SW480 (cell line): ENCODE measurements around the gene TXNL4A.
"Not testable (repeated sequence)": the region's sequence is repeated elsewhere in the genome, so short reads cannot be mapped to it uniquely, and the experiment has no call there.

Experiments
- DNase-seq: peaks from one replicate; pipeline ENCODE4 v3.0.0-alpha.2; 2016; ENCODE audit warnings: low spot score

TXNL4A gene, protein sequence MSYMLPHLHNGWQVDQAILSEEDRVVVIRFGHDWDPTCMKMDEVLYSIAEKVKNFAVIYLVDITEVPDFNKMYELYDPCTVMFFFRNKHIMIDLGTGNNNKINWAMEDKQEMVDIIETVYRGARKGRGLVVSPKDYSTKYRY

DNA sequence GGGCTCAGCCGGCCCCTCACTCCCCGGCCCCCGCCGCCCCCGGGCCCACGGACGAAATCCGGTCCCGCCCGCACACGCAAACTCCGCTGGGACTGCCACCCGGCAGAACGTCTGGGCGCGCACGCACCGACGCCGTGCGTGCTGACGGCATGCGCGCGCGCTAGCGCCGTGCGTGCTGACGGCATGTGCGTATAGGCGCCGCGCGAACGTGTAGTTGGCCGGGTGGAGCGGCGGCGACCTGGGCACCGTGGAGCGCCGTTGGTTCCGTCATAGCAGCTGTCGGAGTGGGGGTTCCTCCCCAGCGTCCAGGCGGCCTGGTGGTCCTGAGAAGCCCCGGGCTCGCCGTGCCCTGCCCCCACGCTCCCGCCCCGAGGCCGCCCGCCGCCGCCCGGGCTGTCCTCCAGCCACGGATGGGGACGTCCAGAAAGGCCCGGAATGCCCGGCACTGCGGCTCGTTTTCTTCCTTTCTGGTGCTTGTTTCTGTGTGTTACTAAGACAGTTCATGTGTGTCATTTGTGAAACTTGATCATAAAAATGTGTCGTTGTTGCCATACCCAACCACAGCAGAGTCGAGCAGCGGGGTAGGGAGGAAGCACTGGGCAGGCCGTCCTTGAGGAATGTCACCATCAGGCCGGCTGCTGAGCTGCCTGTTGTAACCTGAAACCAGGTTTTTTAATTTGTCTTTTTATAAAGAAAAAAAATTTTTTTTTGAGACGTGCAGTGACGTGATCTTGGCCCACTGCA, at the start of gene TXNL4A:
Gene TXNL4A (minus strand): TSS at position 113 of the 744 bp plus-strand sequence. CDS start 171 bp downstream, outside the sequence.
- DNase-seq, result peak; percentile 64

DNA sequence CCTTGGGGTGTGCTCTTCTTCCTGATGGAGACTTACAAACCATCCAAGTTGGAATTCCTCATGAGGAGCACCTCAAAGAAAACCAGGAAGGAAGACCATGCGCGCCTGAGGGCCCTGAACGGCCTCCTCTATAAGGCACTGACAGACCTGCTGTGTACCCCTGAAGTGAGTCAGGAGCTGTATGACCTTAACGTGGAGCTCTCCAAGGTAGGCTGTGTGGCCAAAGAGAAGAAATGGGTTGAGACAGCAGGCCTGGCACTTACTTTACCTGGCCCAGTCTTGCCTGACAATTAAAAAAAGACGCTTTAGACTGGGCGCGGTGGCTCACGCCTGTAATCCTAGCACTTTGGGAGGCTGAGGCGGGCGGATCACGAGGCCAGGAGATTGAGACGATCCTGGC, 48.9 kb upstream of the TXNL4A start:
- DNase-seq, result no peak

DNA sequence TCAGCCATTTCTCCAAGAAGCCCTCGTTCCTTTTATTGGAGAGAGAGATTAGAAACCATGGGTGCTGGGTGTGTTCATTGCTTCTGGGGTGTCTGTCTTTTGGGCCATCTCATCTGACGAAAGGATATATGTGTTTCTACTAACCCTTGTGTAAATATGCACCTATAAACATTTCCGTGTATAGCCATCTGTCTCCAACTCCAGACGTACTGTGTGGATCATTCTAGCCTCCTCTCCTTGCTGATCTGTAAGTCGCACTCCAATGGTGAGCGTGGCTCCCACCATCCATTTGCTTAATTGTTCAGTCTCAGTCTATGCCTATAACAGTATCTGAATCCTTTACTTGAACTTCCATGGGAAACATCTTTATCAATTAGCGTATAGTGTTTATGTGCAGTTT, 47.6 kb upstream of the TXNL4A start:
- DNase-seq, result no peak

DNA sequence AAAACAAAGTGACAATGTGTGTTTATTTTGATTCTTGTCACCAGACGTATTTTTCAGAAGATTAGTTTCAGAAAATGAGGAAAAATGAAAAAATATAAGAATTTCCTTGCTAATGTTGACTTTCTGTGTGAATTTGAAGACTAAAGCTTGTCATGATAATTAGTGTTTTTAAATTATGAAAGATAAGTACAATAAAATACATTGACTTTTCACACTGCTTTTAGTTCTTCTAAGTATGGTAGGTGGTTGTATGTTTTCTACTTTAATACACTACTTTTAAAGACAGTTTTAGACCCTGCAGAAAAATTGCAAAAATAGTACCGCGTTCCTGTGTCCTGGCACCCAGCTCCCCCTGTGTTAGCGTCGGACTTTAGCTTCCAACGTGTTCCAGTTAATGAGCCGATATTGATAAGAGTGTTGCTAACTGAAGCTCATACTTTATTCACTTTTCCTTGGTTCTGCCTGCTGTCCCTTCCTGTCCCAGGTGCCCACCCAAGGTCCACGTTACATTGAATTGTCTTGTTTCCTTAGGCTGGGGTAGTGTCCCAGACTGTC, 46.6 kb upstream of the TXNL4A start:
- no peak for DNase-seq

DNA sequence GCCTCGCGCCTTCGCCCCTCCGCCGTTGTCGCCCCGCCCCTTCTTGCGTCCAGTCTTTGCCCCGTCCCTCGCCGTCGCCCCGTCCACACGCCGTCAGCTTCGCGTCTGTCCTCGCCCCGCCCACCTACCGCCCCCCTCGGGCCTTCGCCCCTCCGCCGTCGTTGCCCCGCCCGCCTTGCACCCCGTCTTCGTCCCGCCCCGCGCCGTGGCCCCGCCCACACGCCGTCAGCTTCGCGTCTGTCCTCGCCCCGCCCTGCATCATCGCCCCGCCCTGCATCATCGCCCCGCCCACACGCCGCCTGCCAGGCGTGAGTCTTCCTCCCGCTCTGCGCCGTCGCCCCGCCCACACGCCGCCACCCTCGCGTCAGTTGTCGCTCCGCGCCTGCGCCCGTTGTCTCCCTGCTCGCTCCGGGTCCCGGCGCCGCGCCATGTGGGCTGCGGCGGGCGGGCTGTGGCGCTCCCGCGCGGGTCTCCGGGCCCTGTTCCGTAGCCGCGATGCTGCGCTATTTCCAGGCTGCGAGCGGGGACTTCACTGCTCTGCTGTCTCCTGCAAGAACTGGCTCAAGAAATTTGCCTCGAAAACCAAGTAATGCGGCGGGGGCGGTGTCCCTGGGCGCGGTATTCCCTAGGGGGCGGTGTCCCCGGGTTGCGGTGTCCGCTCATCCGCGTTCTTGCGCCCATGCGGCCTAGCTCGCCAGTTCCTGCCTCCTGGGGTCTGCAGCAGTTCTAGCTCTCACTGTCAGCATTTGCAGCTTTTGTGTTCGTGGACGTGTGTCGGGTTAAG, 45.9 kb upstream of the TXNL4A start, which contains the start of gene RBFA:
Gene RBFA (plus strand): TSS at position 367 of the 784 bp plus-strand sequence. CDS start 62 bp downstream, at position 429.
- DNase-seq, result peak; percentile 86

DNA sequence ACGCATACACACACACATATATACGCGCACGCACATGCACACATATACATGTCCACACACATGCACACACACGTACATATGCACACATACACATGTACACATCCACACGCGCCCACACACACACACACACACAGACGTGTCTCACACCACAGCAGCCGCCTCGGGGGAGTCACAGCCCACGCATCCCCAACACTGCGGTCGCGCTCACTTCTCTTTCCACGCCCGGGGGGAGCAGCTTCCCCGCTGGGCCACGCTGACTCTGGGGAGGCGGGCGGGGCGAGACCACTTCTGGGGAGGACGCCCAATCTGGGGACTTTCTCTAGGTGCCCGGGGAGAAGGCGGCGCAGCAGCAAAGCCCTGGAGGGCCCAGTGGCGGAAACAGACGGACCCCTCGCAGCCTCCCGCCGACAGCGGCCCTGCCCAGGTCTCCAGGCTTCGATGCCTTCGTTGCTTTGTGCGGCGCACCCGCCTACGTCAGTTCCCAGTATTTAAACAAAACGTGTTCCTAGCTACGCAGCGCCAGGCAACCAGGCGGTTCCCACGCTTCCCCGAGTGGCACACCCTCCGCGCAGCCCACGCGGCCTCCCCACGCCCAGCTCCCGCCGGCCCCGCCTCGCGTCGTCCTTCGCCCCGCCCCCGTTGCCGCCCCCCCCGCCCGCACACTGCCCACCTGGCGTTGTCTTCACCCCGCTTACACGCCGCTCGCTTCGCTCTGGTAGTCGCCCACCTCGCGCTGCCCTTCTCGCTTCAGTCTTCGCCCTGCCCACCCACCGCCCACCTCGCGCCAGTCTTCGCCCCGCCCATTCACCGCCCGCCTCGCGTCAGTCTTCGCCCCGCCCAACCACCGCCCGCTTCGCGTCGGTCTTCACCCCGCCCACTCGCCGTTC, 45.1 kb upstream of the TXNL4A start:
- DNase-seq, result peak; percentile 1

DNA sequence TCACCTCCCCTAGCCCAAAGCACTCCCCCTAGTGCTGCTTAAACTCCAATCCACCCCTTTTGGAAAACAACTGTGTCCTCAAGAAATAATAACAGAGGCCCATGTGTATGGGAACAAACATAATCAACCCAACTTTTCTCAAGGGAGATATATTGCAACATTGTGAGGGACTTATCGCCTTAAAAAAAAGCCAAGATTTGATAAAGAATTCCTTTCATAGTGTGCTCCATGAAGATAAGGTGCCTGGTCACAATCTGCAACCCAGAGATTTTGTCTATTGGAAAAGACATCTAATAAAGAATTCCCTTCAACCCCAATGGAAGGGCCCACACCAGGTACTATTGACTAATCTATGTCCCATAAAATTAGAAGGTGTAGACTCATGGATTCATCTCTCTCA, 41.3 kb upstream of the TXNL4A start:
- no peak for DNase-seq

DNA sequence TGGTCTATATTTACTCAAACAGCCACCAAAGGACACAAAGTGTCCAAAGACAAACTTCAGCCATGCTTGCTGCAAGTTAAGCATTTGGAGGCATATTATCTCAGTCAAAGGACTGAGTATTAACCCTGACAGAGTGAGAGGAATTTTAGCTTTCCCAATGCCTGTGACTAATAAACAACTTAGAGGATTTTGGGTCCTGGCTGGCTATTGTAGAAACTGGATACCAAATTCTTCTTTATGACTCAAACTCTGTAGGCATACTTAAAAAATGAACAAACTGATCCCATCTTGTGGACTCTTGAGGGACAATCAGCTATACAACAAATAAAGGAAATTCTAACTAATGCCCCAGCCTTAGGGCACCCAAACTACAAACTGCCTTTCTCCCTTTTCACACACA, 39.4 kb upstream of the TXNL4A start:
- not testable (repeated sequence) for DNase-seq

DNA sequence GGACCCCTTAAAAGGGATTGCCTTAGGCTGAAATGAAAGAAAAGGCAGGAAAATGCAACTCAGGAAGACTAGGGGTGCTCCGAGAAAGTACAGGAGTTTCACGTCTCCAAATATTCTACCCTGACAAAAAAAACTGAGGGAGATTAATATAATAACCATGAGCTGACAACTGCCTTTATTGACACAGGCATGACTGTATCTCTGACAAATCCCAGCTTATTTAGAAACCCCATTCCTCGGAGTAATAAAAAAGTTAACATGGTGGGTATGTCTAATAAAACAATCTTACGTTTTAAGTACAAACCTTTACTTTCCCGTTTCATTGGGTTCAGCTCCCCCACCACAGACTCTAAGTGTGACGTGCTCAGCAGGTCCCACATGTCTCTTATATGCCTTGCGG, 38.0 kb upstream of the TXNL4A start:
- no peak for DNase-seq

DNA sequence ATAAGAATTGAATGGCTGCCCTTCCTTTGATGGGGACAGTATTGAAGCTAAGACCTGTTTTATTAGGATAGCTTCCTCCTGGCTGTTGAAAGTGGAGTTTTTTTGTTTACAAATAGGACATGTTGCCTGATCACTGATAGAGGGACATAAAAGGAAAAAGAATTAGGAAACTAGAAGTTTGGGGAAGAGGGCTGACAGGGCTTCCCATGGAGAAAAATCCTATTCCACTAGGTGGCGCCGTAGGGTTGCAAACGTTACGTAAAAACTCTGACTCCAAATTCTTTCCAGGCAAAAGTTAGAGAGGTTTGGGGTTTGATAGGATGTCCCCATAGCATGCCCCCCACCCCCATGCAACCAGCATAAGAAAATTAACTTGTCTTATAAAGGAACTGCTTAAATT, 34.8 kb upstream of the TXNL4A start:
- no peak for DNase-seq

DNA sequence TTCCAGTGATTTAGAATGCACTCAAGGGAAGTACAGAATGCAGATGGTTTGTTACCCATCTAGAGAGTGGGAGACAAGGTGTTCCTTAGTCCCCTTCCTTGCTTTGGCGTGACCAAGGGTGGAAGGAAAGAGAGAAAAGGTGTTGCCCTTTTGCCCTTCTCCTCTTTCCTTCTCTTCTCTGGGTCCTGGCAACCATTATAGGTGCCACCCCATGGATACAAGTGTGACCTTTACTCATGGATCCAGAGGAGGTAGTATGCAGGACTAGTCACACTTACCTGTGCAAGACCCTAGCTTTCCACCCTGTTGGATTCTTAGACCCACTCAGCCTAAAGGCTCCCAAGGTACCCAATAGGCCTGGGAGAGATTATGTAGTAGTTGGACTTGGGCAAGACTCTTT, 34.2 kb upstream of the TXNL4A start:
- DNase-seq, result no peak

DNA sequence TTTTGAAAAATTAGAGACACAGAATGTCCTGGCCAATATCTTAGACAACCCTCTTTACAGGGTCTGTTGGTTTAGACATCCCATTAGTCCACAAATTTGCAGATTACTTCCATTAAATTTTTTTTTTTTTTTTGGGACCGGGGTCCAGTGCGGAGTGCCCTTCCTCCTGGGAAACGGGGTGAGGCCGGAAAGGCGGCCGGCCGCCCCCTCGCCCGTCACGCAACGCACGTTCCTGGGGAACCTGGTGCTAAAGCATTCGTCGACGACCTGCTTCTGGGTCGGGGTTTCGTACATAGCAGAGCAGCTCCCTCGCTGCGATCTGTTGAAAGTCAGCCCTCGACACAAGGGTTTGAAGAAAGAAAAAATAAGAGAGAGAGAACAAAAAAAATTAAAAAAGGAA, 24.4 kb upstream of the TXNL4A start:
- no peak for DNase-seq

DNA sequence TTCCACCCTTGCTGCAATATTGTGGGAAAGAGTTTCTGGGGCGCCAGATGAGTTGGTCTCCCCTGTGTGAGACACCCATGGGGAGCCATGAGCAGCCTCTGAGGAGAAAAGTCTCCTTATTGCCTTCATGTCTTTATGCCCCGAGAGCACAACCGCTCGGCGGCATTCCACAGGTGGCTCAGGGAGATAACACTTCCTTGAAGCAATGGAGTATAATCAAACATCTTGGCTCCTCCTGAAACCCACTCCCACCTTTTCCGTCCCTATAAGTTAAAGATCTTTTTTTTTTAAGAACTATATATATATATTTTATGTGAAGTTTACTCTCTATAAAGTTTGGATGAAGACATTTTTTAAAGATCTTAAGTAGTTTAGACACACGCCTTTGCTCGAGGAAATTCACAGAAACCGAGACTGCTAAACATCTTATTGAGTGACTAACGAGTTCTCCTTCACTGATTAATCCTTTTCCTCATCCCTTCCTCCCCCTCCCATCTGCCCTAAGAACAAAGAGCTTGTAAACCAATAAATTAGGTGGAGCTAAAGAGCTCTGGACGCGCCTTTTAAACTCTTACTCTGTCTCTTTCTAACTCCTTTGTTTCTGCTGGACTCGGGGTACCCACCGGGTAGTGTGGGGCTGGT, 23.3 kb upstream of the TXNL4A start:
- not testable (repeated sequence) for DNase-seq

DNA sequence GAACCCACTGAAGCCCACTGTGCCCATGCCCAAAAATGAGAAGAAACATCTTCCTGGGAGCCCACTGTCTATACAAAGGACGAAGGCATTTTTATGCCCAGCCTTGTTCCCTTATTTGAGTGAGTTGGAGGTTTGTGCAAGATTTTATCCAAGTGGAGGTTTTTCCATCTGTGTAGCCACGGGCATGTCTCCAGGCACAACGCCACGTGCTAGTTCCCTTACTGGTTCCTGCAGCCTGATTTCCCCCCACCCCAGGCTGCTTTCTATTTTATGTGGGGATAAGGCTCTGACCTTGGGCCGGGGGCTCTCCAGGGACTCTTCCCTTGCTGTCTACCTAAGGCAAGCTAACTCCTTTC, 22.2 kb upstream of the TXNL4A start:
- no peak for DNase-seq

DNA sequence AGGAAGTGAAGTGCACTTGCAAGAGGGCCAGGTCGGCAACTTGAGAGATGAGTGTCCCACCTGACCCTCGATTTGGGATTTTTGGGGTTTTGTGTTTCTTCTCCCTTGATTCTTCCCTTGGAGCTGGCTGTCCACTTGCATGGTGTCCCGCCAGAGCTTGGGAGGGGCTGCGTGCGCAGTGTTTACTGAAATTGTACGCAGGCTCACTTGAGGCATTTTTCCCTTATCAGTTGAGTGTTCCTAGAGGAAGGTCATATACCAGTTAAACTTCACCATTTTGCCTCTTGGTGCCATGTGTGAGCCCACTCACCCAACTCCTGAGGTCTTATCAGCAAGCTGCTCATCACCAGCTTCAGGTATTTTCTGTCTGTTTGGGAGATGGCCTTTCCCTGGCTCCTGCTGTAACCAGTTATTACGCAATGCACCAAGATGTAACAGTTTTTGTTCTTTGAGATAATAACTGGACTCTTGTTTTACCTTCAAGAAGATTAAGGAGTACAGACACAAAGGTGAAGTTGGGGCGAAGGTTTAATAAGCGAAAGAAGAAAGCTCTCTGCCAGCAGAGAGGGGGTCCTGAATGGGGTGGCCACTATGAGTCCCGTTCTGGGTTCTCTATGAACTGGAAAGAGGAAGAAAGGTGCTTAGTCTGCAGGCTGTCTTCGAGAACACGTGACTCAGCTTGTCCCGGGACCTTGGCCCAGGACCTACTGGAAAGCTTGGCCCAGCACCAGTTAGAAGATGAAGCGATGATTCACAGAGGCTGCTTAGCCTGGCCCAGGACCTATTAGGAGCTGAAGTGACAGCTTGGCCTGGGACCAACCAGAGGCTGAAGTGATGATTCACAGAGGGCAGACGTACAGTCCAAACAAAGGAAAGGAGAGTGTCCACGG, 21.5 kb upstream of the TXNL4A start:
- DNase-seq, result no peak

DNA sequence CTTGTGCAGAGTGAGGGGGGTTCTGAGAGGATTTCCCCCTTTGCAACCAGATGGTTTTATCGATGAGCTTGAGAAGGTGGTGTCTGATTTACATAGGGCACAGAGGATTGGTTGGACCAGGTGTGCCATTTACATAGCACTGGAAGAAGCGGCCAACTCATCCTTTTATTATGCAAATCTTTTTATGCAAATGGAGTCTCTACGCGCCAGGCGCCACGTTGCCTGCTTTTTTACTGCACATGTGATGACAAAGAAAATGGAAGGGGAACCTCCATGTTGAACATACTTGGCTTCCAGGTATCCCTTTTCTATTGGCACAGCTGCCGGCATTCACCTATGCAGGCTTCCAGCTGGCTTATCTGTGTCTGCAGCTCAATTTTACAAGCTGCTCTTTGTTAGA, 18.4 kb upstream of the TXNL4A start:
- DNase-seq, result no peak

DNA sequence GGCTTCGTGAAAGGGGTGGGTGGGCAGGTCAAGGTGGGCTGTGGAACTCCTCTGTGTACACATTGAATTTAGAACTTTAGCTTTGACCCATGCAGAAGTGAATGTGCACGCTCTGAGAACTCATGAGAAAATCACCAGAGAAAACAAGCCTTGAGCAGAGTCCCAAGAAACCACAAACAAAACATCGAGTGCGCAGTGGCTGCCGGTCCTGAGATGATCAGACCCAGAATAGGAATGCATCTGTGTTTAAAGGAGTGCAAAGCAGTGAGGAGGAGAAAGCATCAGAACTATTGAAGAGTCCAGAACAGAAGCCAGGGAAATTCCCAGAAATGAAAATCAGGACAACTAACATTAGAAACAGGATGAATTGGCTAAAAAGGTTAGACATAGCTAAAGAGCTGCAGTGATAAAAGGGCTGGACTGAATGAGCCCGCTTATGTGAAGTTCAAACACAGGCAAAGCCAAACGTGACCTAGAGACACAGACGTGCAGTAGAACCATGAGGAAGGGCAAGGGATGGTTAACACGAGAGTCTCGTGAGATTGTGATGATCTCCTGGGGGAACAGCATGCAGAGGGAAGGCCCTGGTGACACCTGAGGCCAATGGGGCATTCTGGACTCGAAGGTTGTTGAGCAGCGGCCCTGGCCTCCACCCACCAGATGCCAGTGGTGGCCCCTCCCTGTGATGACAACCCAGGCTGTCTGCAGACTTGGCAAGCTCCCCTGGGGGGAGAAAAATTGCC, 16.4 kb upstream of the TXNL4A start:
- DNase-seq, result no peak

DNA sequence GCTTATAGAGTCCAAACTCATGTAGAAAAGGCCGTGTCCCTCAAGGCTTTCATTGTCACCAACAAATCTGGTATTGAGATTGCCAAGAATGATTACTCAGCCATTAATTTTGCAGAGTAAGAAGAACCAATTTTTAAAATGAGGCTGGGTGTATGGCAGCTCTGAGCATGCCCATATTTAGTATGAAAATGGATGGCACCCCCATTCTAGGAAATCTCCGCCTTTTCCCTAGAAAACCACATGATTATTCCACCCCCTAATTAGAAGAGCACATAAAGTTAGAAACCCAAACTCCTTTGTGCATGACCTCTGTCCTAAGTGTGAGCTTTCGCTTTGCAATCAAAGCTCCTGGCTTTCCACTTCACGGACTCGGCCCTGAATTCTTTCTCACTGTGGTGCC, 14.1 kb upstream of the TXNL4A start:
- DNase-seq, result no peak

DNA sequence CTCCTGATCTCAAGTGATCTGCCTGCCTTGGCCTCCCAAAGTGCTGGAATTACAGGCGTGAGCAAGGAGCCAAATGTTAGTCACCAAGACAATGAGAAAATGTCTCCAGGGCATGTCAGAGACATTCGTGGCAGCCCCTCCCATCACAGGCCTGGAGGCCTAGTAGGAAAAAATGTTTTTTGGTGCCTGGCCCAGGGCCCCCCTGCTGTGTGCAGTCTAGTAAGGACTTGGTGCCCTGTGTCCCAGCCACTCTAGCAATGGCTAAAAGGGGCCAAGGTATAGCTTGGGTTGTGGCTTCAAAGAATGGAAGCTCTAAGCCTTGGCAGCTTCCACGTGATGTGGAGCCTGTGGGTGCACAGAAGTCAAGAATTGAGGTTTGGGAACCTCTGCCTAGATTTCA, 12.5 kb upstream of the TXNL4A start:
- no peak for DNase-seq

DNA sequence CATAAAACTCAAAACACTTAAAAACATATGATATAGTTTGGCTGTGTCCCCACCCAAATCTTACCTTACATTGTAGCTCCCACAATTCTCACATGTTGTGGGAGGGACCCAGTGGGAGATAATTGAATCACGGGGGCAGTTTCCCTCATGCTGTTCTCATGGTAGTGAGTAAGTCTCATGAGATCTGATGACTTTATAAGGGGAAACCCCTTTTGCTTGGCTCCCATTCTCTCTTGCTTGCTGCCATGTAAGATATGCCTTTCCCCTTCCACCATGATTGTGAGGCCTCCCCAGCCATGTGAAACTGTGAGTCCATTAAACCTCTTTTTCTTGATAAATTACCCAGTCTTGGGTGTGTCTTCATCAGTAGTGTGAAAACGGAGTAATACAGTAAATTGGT, 11.3 kb upstream of the TXNL4A start:
- DNase-seq, result not testable (repeated sequence)
